K562 treated with DMSO at 1 percent for 24 hours (cell line): ENCODE measurements around the gene EXOC3. TPM values are rescaled to one million over a fixed set of nuclear protein-coding genes. Genes with fewer than 3 reads are reported as not detected.

Source experiments
- total RNA-seq: library from RNA; unstranded; fragments of 300-600 nt; gene quantifications from 2 replicates; pipeline ENCODE4 v1.2.3, GENCODE V29; 2022; ENCODE audit warnings: low read depth; ENCODE audit not compliant: insufficient read depth

Gene EXOC3
- total RNA-seq, result 45.6 and 50.1 TPM in 2 replicates

GRCh38 chr5:442335-443238 is at the start of gene EXOC3:
Gene EXOC3, plus strand, starts transcription at chr5:443176. Its CDS starts 3,030 bp downstream, at chr5:446206.

Other genes starting within 250 kb of the EXOC3 start
- gene CCDC127, start 225.0 kb upstream of the EXOC3 start, total RNA-seq, result 3.5 and 4.6 TPM in 2 replicates
- gene SDHA, start 224.9 kb upstream of the EXOC3 start, total RNA-seq, result 129 and 135 TPM in 2 replicates
- 126 and 136 TPM in 2 replicates for gene PDCD6, start 171.5 kb upstream of the EXOC3 start, total RNA-seq
- gene AHRR, start 121.5 kb upstream of the EXOC3 start, total RNA-seq, result 3.7 and 3.8 TPM in 2 replicates
- 6.5 and 7.9 TPM in 2 replicates for gene SLC9A3, start 81.3 kb downstream of the EXOC3 start, total RNA-seq
- 13.4 and 13.5 TPM in 2 replicates for gene CEP72, start 169.2 kb downstream of the EXOC3 start, total RNA-seq